ENCODE data around the gene FBXO34. TPM values are rescaled to one million over a fixed set of nuclear protein-coding genes. Genes with fewer than 3 reads are reported as not detected.

The FBXO34 gene
- total and polyA plus RNA-seq, 2 of the 13 experiments (the other 11 are each of a cell fraction or from before 2014, with no cell fraction given) = 8.8 to 13.5 TPM

DNA sequence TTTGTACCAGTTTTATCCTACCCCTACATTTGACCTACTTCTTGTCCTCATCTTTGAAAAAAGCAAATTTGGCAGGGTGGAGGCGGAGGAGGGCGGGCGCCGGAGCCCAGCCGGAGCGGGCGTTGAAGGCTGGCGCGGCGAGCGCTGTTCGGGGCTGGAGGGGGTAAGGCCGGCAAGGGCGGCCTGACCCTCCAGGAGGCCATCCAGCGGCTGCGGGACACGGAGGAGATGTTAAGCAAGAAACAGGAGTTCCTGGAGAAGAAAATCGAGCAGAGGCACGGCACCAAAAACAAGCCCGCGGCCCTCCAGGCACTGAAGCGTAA is 27.2 kb downstream of the FBXO34 start:
- POLR2A ChIA-PET = no interaction called here
- H4K20me1 ChIP-seq (ENCODE audit: insufficient read depth, low read length) = peaks cover 3% of the 10 kb centered on the region; the same call in 1 of the 2 replicates
- WGBS (ENCODE audit: low lambda C conversion rate) = 98% methylated on average over 22 of the region's 22 CpGs
- H3K36me3 ChIP-seq (replicated peaks in 1 of 2; ENCODE audit: control insufficient read depth in 1 of 2, insufficient read depth in 2 of 2, low read length in 2 of 2) = peaks cover 3 to 9% of the 10 kb centered on the region in 2 experiments; a peak in 3 of 5 replicates
- no peaks in the 10 kb centered on the region for H3K9me3 ChIP-seq (ENCODE audit: low read length)
- peaks cover 12% of the 10 kb centered on the region for H3K4me1 ChIP-seq (ENCODE audit: insufficient read depth, low read length)
- no peak for FAIRE-seq
- H3K4me3 ChIP-seq (replicated peaks in 1 of 3; ENCODE audit: insufficient read depth in 1 of 3, low read depth in 2 of 3, low read length in 3 of 3) = no peak overlapping the region
- no peak overlapping the region for H3K4me2 ChIP-seq (ENCODE audit: low read depth, low read length)
- CTCF ChIA-PET (ENCODE audit: low intra/inter-chr PET ratio, low total read pairs) = no interaction called here
- BruUV-seq (replicated peaks) = no TSS peak
- intact Hi-C loops (cut with micrococcal nuclease; ENCODE audit: unreplicated experiment) = no loop called here
- ATAC-seq = no peak
- TF ChIP-seq ZNF260 (CRISPR knock-in tag; IDR thresholded peaks at IDR 0.05; ENCODE audit: borderline replicate concordance, low read depth) = no peak
- no peak for TF ChIP-seq JUN (CRISPR knock-in tag; IDR thresholded peaks at IDR 0.05)
- TF ChIP-seq PPARG (CRISPR knock-in tag; conservative IDR thresholded peaks at IDR 0.05) = no peak
- no peak for TF ChIP-seq CHD2 (IDR thresholded peaks at IDR 0.05; ENCODE audit: low read depth, low read length)
- TF ChIP-seq ZNF75D (CRISPR knock-in tag; IDR thresholded peaks at IDR 0.05; ENCODE audit: borderline replicate concordance) = no peak
- TF ChIP-seq SATB2 (CRISPR knock-in tag; IDR thresholded peaks at IDR 0.05) = no peak
- TF ChIP-seq CHD4 (IDR thresholded peaks at IDR 0.05; ENCODE audit: borderline replicate concordance, low read length) = no peak
- TF ChIP-seq, protein P1, sequence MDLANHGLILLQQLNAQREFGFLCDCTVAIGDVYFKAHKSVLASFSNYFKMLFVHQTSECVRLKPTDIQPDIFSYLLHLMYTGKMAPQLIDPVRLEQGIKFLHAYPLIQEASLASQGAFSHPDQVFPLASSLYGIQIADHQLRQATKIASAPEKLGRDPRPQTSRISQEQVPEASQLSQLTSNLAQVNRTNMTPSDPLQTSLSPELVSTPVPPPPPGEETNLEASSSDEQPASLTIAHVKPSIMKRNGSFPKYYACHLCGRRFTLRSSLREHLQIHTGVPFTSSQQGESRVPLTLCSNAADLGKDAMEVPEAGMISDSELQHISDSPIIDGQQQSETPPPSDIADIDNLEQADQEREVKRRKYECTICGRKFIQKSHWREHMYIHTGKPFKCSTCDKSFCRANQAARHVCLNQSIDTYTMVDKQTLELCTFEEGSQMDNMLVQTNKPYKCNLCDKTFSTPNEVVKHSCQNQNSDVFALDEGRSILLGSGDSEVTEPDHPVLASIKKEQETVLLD (CRISPR knock-in tag; IDR thresholded peaks at IDR 0.05; ENCODE audit: low read depth) = no peak
- no peak for TF ChIP-seq ZNF367 (CRISPR knock-in tag; IDR thresholded peaks at IDR 0.05; ENCODE audit: borderline replicate concordance)
- no peak for TF ChIP-seq BHLHE40 (IDR thresholded peaks at IDR 0.05; ENCODE audit: low read length)
- TF ChIP-seq, protein P2, sequence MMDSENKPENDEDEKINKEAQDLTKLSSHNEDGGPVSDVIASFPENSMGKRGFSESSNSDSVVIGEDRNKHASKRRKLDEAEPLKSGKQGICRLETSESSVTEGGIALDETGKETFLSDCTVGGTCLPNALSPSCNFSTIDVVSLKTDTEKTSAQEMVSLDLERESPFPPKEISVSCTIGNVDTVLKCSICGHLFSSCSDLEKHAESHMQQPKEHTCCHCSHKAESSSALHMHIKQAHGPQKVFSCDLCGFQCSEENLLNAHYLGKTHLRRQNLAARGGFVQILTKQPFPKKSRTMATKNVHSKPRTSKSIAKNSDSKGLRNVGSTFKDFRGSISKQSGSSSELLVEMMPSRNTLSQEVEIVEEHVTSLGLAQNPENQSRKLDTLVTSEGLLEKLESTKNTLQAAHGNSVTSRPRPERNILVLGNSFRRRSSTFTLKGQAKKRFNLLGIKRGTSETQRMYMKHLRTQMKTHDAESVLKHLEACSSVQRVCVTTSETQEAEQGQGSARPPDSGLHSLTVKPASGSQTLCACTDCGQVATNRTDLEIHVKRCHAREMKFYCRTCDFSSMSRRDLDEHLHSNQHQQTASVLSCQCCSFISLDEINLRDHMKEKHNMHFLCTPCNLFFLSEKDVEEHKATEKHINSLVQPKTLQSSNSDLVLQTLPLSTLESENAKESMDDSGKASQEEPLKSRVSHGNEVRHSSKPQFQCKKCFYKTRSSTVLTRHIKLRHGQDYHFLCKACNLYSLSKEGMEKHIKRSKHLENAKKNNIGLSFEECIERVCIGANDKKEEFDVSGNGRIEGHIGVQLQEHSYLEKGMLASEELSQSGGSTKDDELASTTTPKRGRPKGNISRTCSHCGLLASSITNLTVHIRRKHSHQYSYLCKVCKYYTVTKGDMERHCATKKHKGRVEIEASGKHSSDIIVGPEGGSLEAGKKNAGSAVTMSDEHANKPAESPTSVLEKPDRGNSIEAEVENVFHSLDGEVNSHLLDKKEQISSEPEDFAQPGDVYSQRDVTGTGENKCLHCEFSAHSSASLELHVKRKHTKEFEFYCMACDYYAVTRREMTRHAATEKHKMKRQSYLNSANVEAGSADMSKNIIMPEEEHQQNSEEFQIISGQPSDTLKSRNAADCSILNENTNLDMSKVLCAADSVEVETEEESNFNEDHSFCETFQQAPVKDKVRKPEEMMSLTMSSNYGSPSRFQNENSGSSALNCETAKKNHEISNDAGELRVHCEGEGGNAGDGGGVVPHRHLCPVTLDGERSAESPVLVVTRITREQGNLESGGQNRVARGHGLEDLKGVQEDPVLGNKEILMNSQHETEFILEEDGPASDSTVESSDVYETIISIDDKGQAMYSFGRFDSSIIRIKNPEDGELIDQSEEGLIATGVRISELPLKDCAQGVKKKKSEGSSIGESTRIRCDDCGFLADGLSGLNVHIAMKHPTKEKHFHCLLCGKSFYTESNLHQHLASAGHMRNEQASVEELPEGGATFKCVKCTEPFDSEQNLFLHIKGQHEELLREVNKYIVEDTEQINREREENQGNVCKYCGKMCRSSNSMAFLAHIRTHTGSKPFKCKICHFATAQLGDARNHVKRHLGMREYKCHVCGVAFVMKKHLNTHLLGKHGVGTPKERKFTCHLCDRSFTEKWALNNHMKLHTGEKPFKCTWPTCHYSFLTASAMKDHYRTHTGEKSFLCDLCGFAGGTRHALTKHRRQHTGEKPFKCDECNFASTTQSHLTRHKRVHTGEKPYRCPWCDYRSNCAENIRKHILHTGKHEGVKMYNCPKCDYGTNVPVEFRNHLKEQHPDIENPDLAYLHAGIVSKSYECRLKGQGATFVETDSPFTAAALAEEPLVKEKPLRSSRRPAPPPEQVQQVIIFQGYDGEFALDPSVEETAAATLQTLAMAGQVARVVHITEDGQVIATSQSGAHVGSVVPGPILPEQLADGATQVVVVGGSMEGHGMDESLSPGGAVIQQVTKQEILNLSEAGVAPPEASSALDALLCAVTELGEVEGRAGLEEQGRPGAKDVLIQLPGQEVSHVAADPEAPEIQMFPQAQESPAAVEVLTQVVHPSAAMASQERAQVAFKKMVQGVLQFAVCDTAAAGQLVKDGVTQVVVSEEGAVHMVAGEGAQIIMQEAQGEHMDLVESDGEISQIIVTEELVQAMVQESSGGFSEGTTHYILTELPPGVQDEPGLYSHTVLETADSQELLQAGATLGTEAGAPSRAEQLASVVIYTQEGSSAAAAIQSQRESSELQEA (CRISPR knock-in tag; IDR thresholded peaks at IDR 0.05; ENCODE audit: not compliant biosample characterization) = no peak
- no peak for TF ChIP-seq ZNF83 (CRISPR knock-in tag; IDR thresholded peaks at IDR 0.05; ENCODE audit: borderline replicate concordance)
- TF ChIP-seq, protein P3, sequence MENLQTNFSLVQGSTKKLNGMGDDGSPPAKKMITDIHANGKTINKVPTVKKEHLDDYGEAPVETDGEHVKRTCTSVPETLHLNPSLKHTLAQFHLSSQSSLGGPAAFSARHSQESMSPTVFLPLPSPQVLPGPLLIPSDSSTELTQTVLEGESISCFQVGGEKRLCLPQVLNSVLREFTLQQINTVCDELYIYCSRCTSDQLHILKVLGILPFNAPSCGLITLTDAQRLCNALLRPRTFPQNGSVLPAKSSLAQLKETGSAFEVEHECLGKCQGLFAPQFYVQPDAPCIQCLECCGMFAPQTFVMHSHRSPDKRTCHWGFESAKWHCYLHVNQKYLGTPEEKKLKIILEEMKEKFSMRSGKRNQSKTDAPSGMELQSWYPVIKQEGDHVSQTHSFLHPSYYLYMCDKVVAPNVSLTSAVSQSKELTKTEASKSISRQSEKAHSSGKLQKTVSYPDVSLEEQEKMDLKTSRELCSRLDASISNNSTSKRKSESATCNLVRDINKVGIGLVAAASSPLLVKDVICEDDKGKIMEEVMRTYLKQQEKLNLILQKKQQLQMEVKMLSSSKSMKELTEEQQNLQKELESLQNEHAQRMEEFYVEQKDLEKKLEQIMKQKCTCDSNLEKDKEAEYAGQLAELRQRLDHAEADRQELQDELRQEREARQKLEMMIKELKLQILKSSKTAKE (CRISPR knock-in tag; IDR thresholded peaks at IDR 0.05; ENCODE audit: borderline replicate concordance) = no peak
- TF ChIP-seq SAP130 (CRISPR knock-in tag; IDR thresholded peaks at IDR 0.05; ENCODE audit: low read depth) = no peak
- TF ChIP-seq SRF (IDR thresholded peaks at IDR 0.05; ENCODE audit: low read depth, low read length) = no peak
- no peak overlapping the region for H3K9ac ChIP-seq (ENCODE audit: insufficient read depth, low read depth, low read length)
- H2AFZ ChIP-seq (ENCODE audit: low read length) = no peak overlapping the region
- no peaks in the 10 kb centered on the region for H3K27me3 ChIP-seq (ENCODE audit: control insufficient read depth in 1 of 2, insufficient read depth in 2 of 2, low read length in 2 of 2)
- in situ Hi-C loops (cut with HindIII; ENCODE audit: extremely low pct_ligation_motif_present, low pct_unique_long_range_greater_than_20kb) = no loop called here
- H3K79me2 ChIP-seq (ENCODE audit: insufficient read depth, low read length) = peaks cover 44% of the 10 kb centered on the region
- DNase-seq (ENCODE audit: low spot score) = no peak
- H3K27ac ChIP-seq (ENCODE audit: extremely low read length, insufficient read depth, low read length) = no peak overlapping the region

Data from HepG2 (cell line).